Activated naive CD8-positive, alpha-beta T cell (primary cell): ENCODE results near the gene UHMK1.
"Not testable (repeated sequence)": the region's sequence is repeated elsewhere in the genome, so short reads cannot be mapped to it uniquely, and the experiment has no call there.

Experiments used
- H3K27ac Mint-ChIP-seq: one replicate; pipeline ENCODE4 v1.8.0; 2021; ENCODE audit warnings: mixed read lengths
- H3K27me3 Mint-ChIP-seq: one replicate; pipeline ENCODE4 v1.8.0; 2021; ENCODE audit warnings: mixed read lengths
- H3K36me3 Mint-ChIP-seq: one replicate; pipeline ENCODE4 v1.8.0; 2021; ENCODE audit warnings: mixed read lengths
- H3K4me1 Mint-ChIP-seq: one replicate; pipeline ENCODE4 v1.8.0; 2021; ENCODE audit warnings: low read depth, mixed read lengths
- H3K4me3 Mint-ChIP-seq: one replicate; pipeline ENCODE4 v1.8.0; 2021; ENCODE audit warnings: mild to moderate bottlenecking, mixed read lengths
- H3K9me3 Mint-ChIP-seq: one replicate; pipeline ENCODE4 v1.8.0; 2021; ENCODE audit warnings: low read depth, mixed read lengths

The UHMK1 gene

GRCh38 chr1:162568802-162569201, 71.2 kb downstream of the UHMK1 start:
- H3K27me3 Mint-ChIP-seq, result no peaks in the 10 kb centered on the region
- no peak overlapping the region for H3K27ac Mint-ChIP-seq
- no peaks in the 10 kb centered on the region for H3K9me3 Mint-ChIP-seq
- H3K36me3 Mint-ChIP-seq, result peaks cover 7% of the 10 kb centered on the region
- H3K4me1 Mint-ChIP-seq, result peaks cover 22% of the 10 kb centered on the region
- no peak overlapping the region for H3K4me3 Mint-ChIP-seq

- no peaks in the 10 kb centered on the region for H3K9me3 Mint-ChIP-seq
- H3K27ac Mint-ChIP-seq, result no peak overlapping the region
- H3K4me3 Mint-ChIP-seq, result no peak overlapping the region
- H3K27me3 Mint-ChIP-seq, result no peaks in the 10 kb centered on the region
- H3K4me1 Mint-ChIP-seq, result peaks cover 9% of the 10 kb centered on the region
- H3K36me3 Mint-ChIP-seq, result peaks cover 7% of the 10 kb centered on the region
Measured at GRCh38 chr1:162570718-162571117, 73.1 kb downstream of the UHMK1 start.

DNA sequence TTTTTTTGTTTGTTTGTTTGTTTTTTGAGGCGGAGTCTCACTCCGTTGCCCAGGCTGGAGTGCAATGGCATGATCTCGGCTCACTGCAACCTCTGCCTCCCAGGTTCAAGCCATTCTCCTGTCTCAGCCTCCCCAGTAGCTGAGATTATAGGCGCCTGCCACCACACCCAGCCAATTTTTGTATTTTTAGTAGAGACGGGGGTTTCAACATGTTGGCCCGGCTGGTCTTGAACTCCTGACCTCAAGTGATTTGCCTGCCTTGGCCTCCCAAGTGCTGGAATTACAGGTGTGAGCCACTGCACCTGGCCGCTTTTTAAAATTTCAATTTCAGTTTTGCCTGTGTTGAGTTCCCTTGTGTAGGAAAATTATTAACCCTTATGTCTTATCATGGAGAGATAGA, 73.5 kb downstream of the UHMK1 start:
- H3K27me3 Mint-ChIP-seq, H3K4me1 Mint-ChIP-seq, H3K27ac Mint-ChIP-seq, H3K9me3 Mint-ChIP-seq, H3K36me3 Mint-ChIP-seq, H3K4me3 Mint-ChIP-seq: not testable (repeated sequence)

GRCh38 chr1:162571696-162572095, 74.1 kb downstream of the UHMK1 start:
- Mint-ChIP-seq H3K36me3 (peaks cover 9% of the 10 kb centered on the region), H3K4me1 (peaks cover 9% of the 10 kb centered on the region), H3K27me3 (no peaks in the 10 kb centered on the region), H3K27ac (no peak overlapping the region), H3K4me3 (no peak overlapping the region), H3K9me3 (no peaks in the 10 kb centered on the region)

- no peaks in the 10 kb centered on the region for H3K27me3 Mint-ChIP-seq
- no peak overlapping the region for H3K4me3 Mint-ChIP-seq
- peaks cover 9% of the 10 kb centered on the region for H3K4me1 Mint-ChIP-seq
- no peak overlapping the region for H3K27ac Mint-ChIP-seq
- H3K9me3 Mint-ChIP-seq, result no peaks in the 10 kb centered on the region
- peaks cover 11% of the 10 kb centered on the region for H3K36me3 Mint-ChIP-seq
Measured at GRCh38 chr1:162573136-162573535, 75.5 kb downstream of the UHMK1 start.

DNA sequence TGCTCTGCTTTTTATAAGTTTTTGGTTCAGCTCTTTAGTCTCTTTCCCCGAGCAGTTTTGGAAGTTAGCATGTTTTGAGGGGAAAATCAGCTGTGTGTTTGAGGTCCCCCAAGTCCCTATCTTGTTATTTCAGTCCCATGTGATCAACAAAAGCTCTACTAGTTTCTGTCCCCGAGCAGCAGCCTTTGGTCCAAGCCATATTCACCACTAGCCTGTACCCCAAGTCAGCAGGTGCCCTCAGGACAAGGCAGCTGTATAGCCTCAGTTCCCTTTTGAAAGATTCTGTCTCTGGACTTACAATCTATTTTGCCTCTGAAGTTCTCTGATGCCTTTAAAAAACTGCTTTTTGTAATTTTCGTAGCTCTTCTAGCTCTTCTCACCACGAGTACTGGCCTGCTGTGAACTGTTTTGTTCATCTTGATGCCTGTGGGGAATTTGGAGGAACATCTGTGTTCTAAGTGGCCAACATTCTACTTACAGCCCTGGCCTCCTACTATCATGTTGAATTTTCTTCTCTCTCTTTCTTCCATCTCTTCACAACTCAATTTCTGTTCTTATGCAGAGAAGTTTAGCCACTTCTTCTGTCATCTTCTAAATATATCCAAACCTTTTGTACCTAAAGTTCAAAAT, 80.6 kb downstream of the UHMK1 start:
- Mint-ChIP-seq H3K36me3 (peaks cover 23% of the 10 kb centered on the region), H3K4me3 (no peak overlapping the region), H3K9me3 (no peaks in the 10 kb centered on the region), H3K27ac (no peak overlapping the region), H3K4me1 (no peaks in the 10 kb centered on the region), H3K27me3 (no peaks in the 10 kb centered on the region)

DNA sequence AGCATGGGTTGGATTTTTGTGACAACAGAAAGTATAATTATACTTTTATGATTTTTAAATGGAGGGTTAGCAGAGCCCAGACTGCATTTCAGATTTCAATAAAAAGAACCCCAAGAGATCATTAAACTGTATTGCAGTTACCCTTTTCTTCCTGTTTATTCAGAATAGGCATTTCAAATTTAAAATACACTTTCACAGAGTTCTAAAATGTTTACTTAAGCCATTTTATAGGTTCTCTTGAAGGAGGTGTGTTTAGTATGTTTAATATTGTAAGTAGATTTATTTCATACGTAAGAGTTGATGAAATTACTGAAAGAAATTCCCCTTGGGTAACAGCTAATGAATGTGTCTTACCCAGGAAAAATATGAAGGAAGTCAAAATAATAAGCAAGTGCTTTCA, 81.3 kb downstream of the UHMK1 start:
- H3K4me3 Mint-ChIP-seq, result no peak overlapping the region
- H3K36me3 Mint-ChIP-seq, result peaks cover 23% of the 10 kb centered on the region
- no peaks in the 10 kb centered on the region for H3K4me1 Mint-ChIP-seq
- no peaks in the 10 kb centered on the region for H3K27me3 Mint-ChIP-seq
- H3K9me3 Mint-ChIP-seq, result no peaks in the 10 kb centered on the region
- no peak overlapping the region for H3K27ac Mint-ChIP-seq
